Measurements from ENCODE around the gene DGKG.

DGKG gene

GRCh38 chr3:186255703-186256331, 106.2 kb downstream of the DGKG start:
- peaks cover 5% of the 10 kb centered on the region for H3K4me1 ChIP-seq (ENCODE audit: insufficient read depth, insufficient read length)
- no peaks in the 10 kb centered on the region for H3K9me3 ChIP-seq (ENCODE audit: insufficient read depth, low read length)
- TF ChIP-seq SUZ12 (IDR thresholded peaks at IDR 0.05; ENCODE audit: extremely low read depth, insufficient read depth, insufficient read length) (no peak), YY1 (IDR thresholded peaks at IDR 0.05; ENCODE audit: insufficient read depth, insufficient read length) (no peak), ZNF274 (IDR thresholded peaks at IDR 0.05; ENCODE audit: low read depth, low read length) (no peak)
- H3K27me3 ChIP-seq (ENCODE audit: insufficient read depth, insufficient read length): peaks cover 8% of the 10 kb centered on the region
- no peak overlapping the region for H3K4me3 ChIP-seq (ENCODE audit: insufficient read length, low read depth)
- H3K9ac ChIP-seq (ENCODE audit: insufficient read length, low read depth): no peak overlapping the region
- no peaks in the 10 kb centered on the region for H3K36me3 ChIP-seq (ENCODE audit: insufficient read depth, insufficient read length, low read length)
- no peak for DNase-seq (ENCODE audit: low read depth, low spot score)

GRCh38 chr3:186254676-186255650, 107.1 kb downstream of the DGKG start:
- H3K36me3 ChIP-seq (ENCODE audit: insufficient read depth, insufficient read length, low read length): no peaks in the 10 kb centered on the region
- peaks cover 8% of the 10 kb centered on the region for H3K27me3 ChIP-seq (ENCODE audit: insufficient read depth, insufficient read length)
- no peak for DNase-seq (ENCODE audit: low read depth, low spot score)
- no peak overlapping the region for H3K9ac ChIP-seq (ENCODE audit: insufficient read length, low read depth)
- TF ChIP-seq YY1 (IDR thresholded peaks at IDR 0.05; ENCODE audit: insufficient read depth, insufficient read length) (no peak), SUZ12 (IDR thresholded peaks at IDR 0.05; ENCODE audit: extremely low read depth, insufficient read depth, insufficient read length) (no peak), ZNF274 (IDR thresholded peaks at IDR 0.05; ENCODE audit: low read depth, low read length) (no peak)
- no peak overlapping the region for H3K4me3 ChIP-seq (ENCODE audit: insufficient read length, low read depth)
- H3K9me3 ChIP-seq (ENCODE audit: insufficient read depth, low read length): no peaks in the 10 kb centered on the region
- H3K4me1 ChIP-seq (ENCODE audit: insufficient read depth, insufficient read length): no peaks in the 10 kb centered on the region

GRCh38 chr3:186251948-186252619, 110.0 kb downstream of the DGKG start:
- no peak for DNase-seq (ENCODE audit: low read depth, low spot score)
- TF ChIP-seq SUZ12 (IDR thresholded peaks at IDR 0.05; ENCODE audit: extremely low read depth, insufficient read depth, insufficient read length): no peak
- no peak for TF ChIP-seq YY1 (IDR thresholded peaks at IDR 0.05; ENCODE audit: insufficient read depth, insufficient read length)
- no peak for TF ChIP-seq ZNF274 (IDR thresholded peaks at IDR 0.05; ENCODE audit: low read depth, low read length)
- Histone ChIP-seq H3K9me3 (ENCODE audit: insufficient read depth, low read length) (no peaks in the 10 kb centered on the region), H3K9ac (ENCODE audit: insufficient read length, low read depth) (no peak overlapping the region), H3K27me3 (ENCODE audit: insufficient read depth, insufficient read length) (no peaks in the 10 kb centered on the region), H3K4me1 (ENCODE audit: insufficient read depth, insufficient read length) (no peaks in the 10 kb centered on the region), H3K36me3 (ENCODE audit: insufficient read depth, insufficient read length, low read length) (no peaks in the 10 kb centered on the region), H3K4me3 (ENCODE audit: insufficient read length, low read depth) (no peak overlapping the region)

GRCh38 chr3:186248850-186249249, 113.2 kb downstream of the DGKG start:
- no peaks in the 10 kb centered on the region for H3K9me3 ChIP-seq (ENCODE audit: insufficient read depth, low read length)
- no peaks in the 10 kb centered on the region for H3K4me1 ChIP-seq (ENCODE audit: insufficient read depth, insufficient read length)
- no peak for DNase-seq (ENCODE audit: low read depth, low spot score)
- H3K36me3 ChIP-seq (ENCODE audit: insufficient read depth, insufficient read length, low read length): no peaks in the 10 kb centered on the region
- TF ChIP-seq SUZ12 (IDR thresholded peaks at IDR 0.05; ENCODE audit: extremely low read depth, insufficient read depth, insufficient read length) (no peak), YY1 (IDR thresholded peaks at IDR 0.05; ENCODE audit: insufficient read depth, insufficient read length) (no peak), ZNF274 (IDR thresholded peaks at IDR 0.05; ENCODE audit: low read depth, low read length) (no peak)
- no peak overlapping the region for H3K4me3 ChIP-seq (ENCODE audit: insufficient read length, low read depth)
- H3K27me3 ChIP-seq (ENCODE audit: insufficient read depth, insufficient read length): no peaks in the 10 kb centered on the region
- no peak overlapping the region for H3K9ac ChIP-seq (ENCODE audit: insufficient read length, low read depth)

GRCh38 chr3:186247821-186248814, 113.9 kb downstream of the DGKG start:
- DNase-seq (ENCODE audit: low read depth, low spot score): no peak

GRCh38 chr3:186246941-186247340, 115.1 kb downstream of the DGKG start:
- DNase-seq (ENCODE audit: low read depth, low spot score): no peak
- Histone ChIP-seq H3K4me1 (ENCODE audit: insufficient read depth, insufficient read length) (no peaks in the 10 kb centered on the region), H3K9ac (ENCODE audit: insufficient read length, low read depth) (no peak overlapping the region), H3K9me3 (ENCODE audit: insufficient read depth, low read length) (no peaks in the 10 kb centered on the region), H3K4me3 (ENCODE audit: insufficient read length, low read depth) (no peak overlapping the region), H3K36me3 (ENCODE audit: insufficient read depth, insufficient read length, low read length) (no peaks in the 10 kb centered on the region), H3K27me3 (ENCODE audit: insufficient read depth, insufficient read length) (no peaks in the 10 kb centered on the region)
- TF ChIP-seq ZNF274 (IDR thresholded peaks at IDR 0.05; ENCODE audit: low read depth, low read length): no peak
- TF ChIP-seq YY1 (IDR thresholded peaks at IDR 0.05; ENCODE audit: insufficient read depth, insufficient read length): no peak
- no peak for TF ChIP-seq SUZ12 (IDR thresholded peaks at IDR 0.05; ENCODE audit: extremely low read depth, insufficient read depth, insufficient read length)

More at GRCh38 chr3:186247821-186248814, 113.9 kb downstream of the DGKG start:
- H3K27me3 ChIP-seq (ENCODE audit: insufficient read depth, insufficient read length): no peaks in the 10 kb centered on the region
- H3K4me1 ChIP-seq (ENCODE audit: insufficient read depth, insufficient read length): no peaks in the 10 kb centered on the region
- H3K4me3 ChIP-seq (ENCODE audit: insufficient read length, low read depth): no peak overlapping the region
- no peaks in the 10 kb centered on the region for H3K36me3 ChIP-seq (ENCODE audit: insufficient read depth, insufficient read length, low read length)
- H3K9me3 ChIP-seq (ENCODE audit: insufficient read depth, low read length): no peaks in the 10 kb centered on the region
- no peak for TF ChIP-seq SUZ12 (IDR thresholded peaks at IDR 0.05; ENCODE audit: extremely low read depth, insufficient read depth, insufficient read length)
- no peak for TF ChIP-seq YY1 (IDR thresholded peaks at IDR 0.05; ENCODE audit: insufficient read depth, insufficient read length)
- TF ChIP-seq ZNF274 (IDR thresholded peaks at IDR 0.05; ENCODE audit: low read depth, low read length): no peak
- H3K9ac ChIP-seq (ENCODE audit: insufficient read length, low read depth): no peak overlapping the region

Measured in NT2/D1 (cell line).